Ovary (tissue), 3 donors: ENCODE results near the gene MIEF2.

Experiments used
- POLR2A ChIP-seq: fragments of 450-650 bp; IDR thresholded peaks from one replicate; pipeline ENCODE4 v1.6.1; 2017; ENCODE audit warnings: antibody characterized with exemption, mild to moderate bottlenecking, moderate library complexity
- TF ChIP-seq, protein P1 (sequence below), 3 donors: fragments of 450-650 bp in 2 of 3; fragments of 200-600 bp in 1 of 3; IDR thresholded peaks; one replicate each; pipeline versions ENCODE4 v1.5.1 to v1.8.0; 2016 to 2022; ENCODE audit warnings: antibody characterized with exemption in 3 of 3, mild to moderate bottlenecking in 1 of 3
- donor health status: DM: no; HTN: no; CAD: no.

DNA sequence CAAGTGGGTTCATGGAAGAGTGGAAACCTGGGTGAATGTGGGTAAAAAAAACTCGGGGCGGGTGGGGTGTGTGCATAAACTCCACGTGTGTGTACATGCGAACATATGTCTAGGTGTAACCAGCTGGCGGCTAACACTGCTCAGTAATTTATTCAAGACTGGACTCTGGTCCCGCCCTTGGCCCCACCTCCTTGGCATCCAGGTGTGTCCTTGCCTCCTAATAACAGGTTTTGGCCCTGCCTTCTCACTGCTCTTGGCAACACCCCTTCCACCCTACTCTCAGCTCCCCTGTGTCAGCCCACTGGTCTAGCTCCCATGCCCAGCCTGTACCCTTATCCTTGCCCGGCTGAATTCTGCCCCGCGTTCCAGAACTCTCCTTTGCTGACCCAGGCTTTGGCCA lies 10.2 kb upstream of the MIEF2 start:
- TF ChIP-seq, protein P1, sequence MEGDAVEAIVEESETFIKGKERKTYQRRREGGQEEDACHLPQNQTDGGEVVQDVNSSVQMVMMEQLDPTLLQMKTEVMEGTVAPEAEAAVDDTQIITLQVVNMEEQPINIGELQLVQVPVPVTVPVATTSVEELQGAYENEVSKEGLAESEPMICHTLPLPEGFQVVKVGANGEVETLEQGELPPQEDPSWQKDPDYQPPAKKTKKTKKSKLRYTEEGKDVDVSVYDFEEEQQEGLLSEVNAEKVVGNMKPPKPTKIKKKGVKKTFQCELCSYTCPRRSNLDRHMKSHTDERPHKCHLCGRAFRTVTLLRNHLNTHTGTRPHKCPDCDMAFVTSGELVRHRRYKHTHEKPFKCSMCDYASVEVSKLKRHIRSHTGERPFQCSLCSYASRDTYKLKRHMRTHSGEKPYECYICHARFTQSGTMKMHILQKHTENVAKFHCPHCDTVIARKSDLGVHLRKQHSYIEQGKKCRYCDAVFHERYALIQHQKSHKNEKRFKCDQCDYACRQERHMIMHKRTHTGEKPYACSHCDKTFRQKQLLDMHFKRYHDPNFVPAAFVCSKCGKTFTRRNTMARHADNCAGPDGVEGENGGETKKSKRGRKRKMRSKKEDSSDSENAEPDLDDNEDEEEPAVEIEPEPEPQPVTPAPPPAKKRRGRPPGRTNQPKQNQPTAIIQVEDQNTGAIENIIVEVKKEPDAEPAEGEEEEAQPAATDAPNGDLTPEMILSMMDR (IDR thresholded peaks at IDR 0.05), result no peak
- TF ChIP-seq POLR2A, result no peak
